HepG2 (cell line): Measurements from ENCODE around the gene RIOK3. TPM values are rescaled to one million over a fixed set of nuclear protein-coding genes. Genes with fewer than 3 reads are reported as not detected.
A peak's percentile ranks its signal among the peaks of the same experiment; 100 is the strongest.

Experiments used
- ARHGAP35 ChIP-seq: sonication (generic); formaldehyde crosslinking; IDR thresholded peaks from 2 replicates; pipeline ENCODE4 v1.9.0; 2022; ENCODE audit warnings: mild to moderate bottlenecking, inconsistent platforms, moderate library complexity, missing genetic modification reagents, borderline replicate concordance
- ARNT2 ChIP-seq: sonication (generic); formaldehyde crosslinking; IDR thresholded peaks from 2 replicates; pipeline ENCODE4 v1.8.0; 2022; ENCODE audit warnings: mild to moderate bottlenecking, low read depth, missing genetic modification reagents, moderate library complexity
- NFYC ChIP-seq: IDR thresholded peaks from 2 replicates; pipeline ENCODE4 v1.6.1; 2016; ENCODE audit warnings: missing genetic modification reagents, missing compliant biosample characterization
- ZNF337 ChIP-seq: sonication (generic); formaldehyde crosslinking; IDR thresholded peaks from 2 replicates; pipeline ENCODE4 v1.5.1; 2020; ENCODE audit warnings: missing genetic modification reagents, low read depth, mild to moderate bottlenecking, borderline replicate concordance
- ZSCAN20 ChIP-seq: sonication (generic); formaldehyde crosslinking; IDR thresholded peaks from 2 replicates; pipeline ENCODE4 v1.4.0; 2020; ENCODE audit warnings: missing genetic modification reagents, mild to moderate bottlenecking, borderline replicate concordance
- polyA plus RNA-seq, 8 experiments: library from polyadenylated mRNA; depleted of rRNA in 3 of 8; stranded (reverse) in 7 of 8; unstranded in 1 of 8; fragments of >200 nt; fragmentation: Illumina TruSeq in 4 of 8; extraction: Trizol in 4 of 8; gene quantifications; 2 replicates each; pipeline versions ENCODE4 v1.2.1 to v1.2.3, GENCODE V29; 2011 to 2016; ENCODE audit warnings: low read depth in 4 of 8, missing spikeins in 1 of 8, mixed read lengths in 1 of 8; ENCODE audit not compliant: insufficient read depth in 1 of 8
- total RNA-seq, 5 experiments: library from RNA; depleted of rRNA; stranded (reverse); fragments of >200 nt; fragmentation: Illumina TruSeq; extraction: Trizol; gene quantifications; 2 replicates each; pipeline ENCODE4 v1.2.3, GENCODE V29; 2016; ENCODE audit warnings: low read depth in 1 of 5
- TF ChIP-seq, protein P1 (sequence below): sonication (generic); formaldehyde crosslinking; IDR thresholded peaks from 2 replicates; pipeline ENCODE4 v1.5.0; 2020; ENCODE audit warnings: missing genetic modification reagents
- TF ChIP-seq, protein P2 (sequence below): sonication (generic); formaldehyde crosslinking; IDR thresholded peaks from 2 replicates; pipeline ENCODE4 v1.4.0; 2020; ENCODE audit warnings: missing genetic modification reagents
- TF ChIP-seq, protein P3 (sequence below): sonication (generic); formaldehyde crosslinking; IDR thresholded peaks from 2 replicates; pipeline ENCODE4 v1.4.0; 2020; ENCODE audit warnings: missing genetic modification reagents, low read depth, mild to moderate bottlenecking, borderline replicate concordance
- TF ChIP-seq, protein P4 (sequence below), 2 experiments: sonication (generic) in 1 of 2; formaldehyde crosslinking in 1 of 2; IDR thresholded peaks; 2 replicates each; pipeline versions ENCODE4 v1.4.0 to v1.6.1; 2018 to 2020; ENCODE audit warnings: missing genetic modification reagents in 2 of 2, borderline replicate concordance in 1 of 2, low read depth in 1 of 2, mild to moderate bottlenecking in 1 of 2, missing biosample characterization in 1 of 2
- TF ChIP-seq, protein P5 (sequence below), 2 experiments: fragments of 450-650 bp in 1 of 2; sonication (generic) in 1 of 2; formaldehyde crosslinking in 1 of 2; IDR thresholded peaks; 2 replicates each; pipeline versions ENCODE4 v1.6.1 to v1.8.0; 2016 to 2022; ENCODE audit warnings: antibody characterized with exemption in 1 of 2, mild to moderate bottlenecking in 1 of 2, missing genetic modification reagents in 1 of 2

RIOK3 gene
- total and polyA plus RNA-seq, 2 of the 13 experiments (the other 11 are each of a cell fraction or from before 2014, with no cell fraction given) = 26.7 to 36.0 TPM

DNA sequence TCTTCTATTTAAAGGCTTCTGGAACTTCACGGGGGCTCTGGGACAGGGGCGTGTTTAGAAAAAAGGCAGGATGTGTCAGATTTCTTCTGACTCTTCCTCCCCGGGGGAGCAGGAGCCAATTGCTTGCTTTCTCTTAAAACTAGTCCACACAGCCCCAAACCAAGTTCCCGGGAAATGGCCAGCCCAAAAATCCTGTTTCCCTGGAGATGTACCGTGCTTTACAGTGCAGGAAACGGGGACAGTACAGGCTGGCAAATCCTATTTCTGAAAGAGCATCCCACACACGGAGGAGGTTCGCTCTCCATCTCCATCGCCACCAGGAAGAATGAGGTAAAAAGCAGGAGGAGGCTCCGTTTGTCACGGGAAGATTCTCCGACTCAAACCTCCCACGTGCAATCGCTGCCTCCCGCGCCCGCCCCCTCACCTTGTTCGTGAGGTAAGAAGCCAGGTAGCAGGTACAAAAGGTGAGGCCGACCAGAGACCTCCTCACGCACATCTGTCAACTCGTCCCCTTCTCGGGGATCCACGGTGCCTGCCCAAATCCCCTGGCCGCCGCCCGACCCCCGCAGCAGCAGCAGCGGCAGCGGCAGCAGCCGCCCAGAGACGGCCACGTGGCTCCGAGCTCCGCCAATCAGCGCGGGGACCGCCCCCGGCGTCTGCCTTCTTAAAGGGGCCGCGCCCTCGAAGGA lies 15.6 kb upstream of the RIOK3 start (continued):
- TF ChIP-seq, protein P1, sequence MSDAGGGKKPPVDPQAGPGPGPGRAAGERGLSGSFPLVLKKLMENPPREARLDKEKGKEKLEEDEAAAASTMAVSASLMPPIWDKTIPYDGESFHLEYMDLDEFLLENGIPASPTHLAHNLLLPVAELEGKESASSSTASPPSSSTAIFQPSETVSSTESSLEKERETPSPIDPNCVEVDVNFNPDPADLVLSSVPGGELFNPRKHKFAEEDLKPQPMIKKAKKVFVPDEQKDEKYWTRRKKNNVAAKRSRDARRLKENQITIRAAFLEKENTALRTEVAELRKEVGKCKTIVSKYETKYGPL (CRISPR knock-in tag) = no peak
- TF ChIP-seq, protein P2, sequence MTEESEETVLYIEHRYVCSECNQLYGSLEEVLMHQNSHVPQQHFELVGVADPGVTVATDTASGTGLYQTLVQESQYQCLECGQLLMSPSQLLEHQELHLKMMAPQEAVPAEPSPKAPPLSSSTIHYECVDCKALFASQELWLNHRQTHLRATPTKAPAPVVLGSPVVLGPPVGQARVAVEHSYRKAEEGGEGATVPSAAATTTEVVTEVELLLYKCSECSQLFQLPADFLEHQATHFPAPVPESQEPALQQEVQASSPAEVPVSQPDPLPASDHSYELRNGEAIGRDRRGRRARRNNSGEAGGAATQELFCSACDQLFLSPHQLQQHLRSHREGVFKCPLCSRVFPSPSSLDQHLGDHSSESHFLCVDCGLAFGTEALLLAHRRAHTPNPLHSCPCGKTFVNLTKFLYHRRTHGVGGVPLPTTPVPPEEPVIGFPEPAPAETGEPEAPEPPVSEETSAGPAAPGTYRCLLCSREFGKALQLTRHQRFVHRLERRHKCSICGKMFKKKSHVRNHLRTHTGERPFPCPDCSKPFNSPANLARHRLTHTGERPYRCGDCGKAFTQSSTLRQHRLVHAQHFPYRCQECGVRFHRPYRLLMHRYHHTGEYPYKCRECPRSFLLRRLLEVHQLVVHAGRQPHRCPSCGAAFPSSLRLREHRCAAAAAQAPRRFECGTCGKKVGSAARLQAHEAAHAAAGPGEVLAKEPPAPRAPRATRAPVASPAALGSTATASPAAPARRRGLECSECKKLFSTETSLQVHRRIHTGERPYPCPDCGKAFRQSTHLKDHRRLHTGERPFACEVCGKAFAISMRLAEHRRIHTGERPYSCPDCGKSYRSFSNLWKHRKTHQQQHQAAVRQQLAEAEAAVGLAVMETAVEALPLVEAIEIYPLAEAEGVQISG = peak; percentile 54; the same call in 1 of the 2 replicates
- TF ChIP-seq, protein P3, sequence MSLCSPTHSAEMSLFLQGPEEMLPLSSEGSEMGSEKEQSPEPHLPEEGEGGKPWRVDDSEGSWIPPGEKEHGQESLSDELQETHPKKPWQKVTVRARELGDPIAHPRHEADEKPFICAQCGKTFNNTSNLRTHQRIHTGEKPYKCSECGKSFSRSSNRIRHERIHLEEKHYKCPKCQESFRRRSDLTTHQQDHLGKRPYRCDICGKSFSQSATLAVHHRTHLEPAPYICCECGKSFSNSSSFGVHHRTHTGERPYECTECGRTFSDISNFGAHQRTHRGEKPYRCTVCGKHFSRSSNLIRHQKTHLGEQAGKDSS (CRISPR knock-in tag) = peak; percentile 78; the same call in 1 of the 2 replicates
- TF ChIP-seq ARNT2 (CRISPR knock-in tag) (0 out of 2 replicates have a peak, but pooled peaks have one; percentile 35), NFYC (CRISPR knock-in tag) (peak; percentile 84), ZSCAN20 (CRISPR knock-in tag) (no peak), ARHGAP35 (no peak), ZNF337 (CRISPR knock-in tag) (peak; percentile 69; the same call in 1 of the 2 replicates)
- TF ChIP-seq, protein P4, sequence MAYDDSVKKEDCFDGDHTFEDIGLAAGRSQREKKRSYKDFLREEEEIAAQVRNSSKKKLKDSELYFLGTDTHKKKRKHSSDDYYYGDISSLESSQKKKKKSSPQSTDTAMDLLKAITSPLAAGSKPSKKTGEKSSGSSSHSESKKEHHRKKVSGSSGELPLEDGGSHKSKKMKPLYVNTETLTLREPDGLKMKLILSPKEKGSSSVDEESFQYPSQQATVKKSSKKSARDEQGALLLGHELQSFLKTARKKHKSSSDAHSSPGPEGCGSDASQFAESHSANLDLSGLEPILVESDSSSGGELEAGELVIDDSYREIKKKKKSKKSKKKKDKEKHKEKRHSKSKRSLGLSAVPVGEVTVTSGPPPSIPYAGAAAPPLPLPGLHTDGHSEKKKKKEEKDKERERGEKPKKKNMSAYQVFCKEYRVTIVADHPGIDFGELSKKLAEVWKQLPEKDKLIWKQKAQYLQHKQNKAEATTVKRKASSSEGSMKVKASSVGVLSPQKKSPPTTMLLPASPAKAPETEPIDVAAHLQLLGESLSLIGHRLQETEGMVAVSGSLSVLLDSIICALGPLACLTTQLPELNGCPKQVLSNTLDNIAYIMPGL (CRISPR knock-in tag; IDR thresholded peaks at IDR 0.05; ENCODE audit: borderline replicate concordance in 1 of 2, low read depth in 1 of 2) = peak in 1 of 2 experiments; percentile 35; a peak in 1 of 4 replicates
- TF ChIP-seq, protein P5, sequence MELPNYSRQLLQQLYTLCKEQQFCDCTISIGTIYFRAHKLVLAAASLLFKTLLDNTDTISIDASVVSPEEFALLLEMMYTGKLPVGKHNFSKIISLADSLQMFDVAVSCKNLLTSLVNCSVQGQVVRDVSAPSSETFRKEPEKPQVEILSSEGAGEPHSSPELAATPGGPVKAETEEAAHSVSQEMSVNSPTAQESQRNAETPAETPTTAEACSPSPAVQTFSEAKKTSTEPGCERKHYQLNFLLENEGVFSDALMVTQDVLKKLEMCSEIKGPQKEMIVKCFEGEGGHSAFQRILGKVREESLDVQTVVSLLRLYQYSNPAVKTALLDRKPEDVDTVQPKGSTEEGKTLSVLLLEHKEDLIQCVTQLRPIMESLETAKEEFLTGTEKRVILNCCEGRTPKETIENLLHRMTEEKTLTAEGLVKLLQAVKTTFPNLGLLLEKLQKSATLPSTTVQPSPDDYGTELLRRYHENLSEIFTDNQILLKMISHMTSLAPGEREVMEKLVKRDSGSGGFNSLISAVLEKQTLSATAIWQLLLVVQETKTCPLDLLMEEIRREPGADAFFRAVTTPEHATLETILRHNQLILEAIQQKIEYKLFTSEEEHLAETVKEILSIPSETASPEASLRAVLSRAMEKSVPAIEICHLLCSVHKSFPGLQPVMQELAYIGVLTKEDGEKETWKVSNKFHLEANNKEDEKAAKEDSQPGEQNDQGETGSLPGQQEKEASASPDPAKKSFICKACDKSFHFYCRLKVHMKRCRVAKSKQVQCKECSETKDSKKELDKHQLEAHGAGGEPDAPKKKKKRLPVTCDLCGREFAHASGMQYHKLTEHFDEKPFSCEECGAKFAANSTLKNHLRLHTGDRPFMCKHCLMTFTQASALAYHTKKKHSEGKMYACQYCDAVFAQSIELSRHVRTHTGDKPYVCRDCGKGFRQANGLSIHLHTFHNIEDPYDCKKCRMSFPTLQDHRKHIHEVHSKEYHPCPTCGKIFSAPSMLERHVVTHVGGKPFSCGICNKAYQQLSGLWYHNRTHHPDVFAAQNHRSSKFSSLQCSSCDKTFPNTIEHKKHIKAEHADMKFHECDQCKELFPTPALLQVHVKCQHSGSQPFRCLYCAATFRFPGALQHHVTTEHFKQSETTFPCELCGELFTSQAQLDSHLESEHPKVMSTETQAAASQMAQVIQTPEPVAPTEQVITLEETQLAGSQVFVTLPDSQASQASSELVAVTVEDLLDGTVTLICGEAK (IDR thresholded peaks at IDR 0.05) = no peak
- TF ChIP-seq, protein P5 (CRISPR knock-in tag; IDR thresholded peaks at IDR 0.05) = peak; percentile 44; the same call in 1 of the 2 replicates
